SIG-M5 (cell line): ENCODE measurements around the gene ERC2.

Source experiments
- DNase-seq: peaks from one replicate; lab custom pipeline; 2025; lab: John Stamatoyannopoulos, UW

Gene ERC2

DNA sequence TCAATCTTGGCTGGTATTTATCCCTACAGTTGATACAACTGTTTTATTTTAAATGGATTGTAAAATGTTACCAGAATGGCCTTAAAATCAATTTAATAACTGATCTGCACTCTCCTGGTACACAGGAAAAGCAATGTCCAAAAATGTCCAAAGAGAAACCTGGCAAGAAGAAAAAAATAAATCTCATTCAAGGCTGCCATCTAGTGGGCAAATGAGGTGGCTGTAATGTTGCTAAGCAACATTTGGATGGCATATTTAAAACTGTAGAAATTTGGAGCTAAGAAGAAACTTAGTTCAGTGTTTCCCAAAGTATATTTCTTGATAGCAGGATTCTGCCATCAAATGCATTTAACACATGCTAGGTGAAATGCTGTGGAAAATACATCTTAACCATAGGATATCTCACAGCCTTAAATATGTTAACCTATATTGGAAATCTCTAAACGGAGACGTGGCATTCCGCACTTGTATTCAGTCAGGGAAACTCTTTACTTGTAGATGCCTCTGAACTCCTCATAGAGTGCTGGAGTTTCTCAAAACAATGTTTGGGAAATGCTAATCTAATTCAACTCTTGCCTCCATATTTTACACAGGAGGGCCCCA lies 216.8 kb downstream of the ERC2 start:
- no peak for DNase-seq

DNA sequence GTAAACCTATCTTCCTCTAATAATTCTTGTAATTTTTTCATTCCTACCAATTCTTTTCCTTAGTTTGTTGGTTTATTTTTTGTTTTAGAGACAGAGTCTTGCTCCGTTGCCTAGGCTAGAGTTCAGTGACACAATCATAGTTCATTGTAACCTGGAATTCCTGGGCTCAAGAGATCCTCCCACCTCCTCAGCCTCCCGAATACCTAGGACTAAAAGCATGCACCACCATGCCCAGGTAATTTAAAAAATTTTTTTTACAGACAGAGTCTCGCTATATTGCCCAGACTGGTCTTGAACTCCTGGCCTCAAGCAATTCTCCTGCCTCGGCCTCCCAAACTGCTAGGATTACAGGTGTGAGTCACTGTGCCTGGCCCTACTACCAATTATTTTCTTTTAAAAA lies 220.2 kb downstream of the ERC2 start:
- DNase-seq: no peak

GRCh38 chr3:56238299-56238698 lies 230.0 kb downstream of the ERC2 start:
- no peak for DNase-seq

GRCh38 chr3:56233742-56234141 lies 234.5 kb downstream of the ERC2 start:
- no peak for DNase-seq

DNA sequence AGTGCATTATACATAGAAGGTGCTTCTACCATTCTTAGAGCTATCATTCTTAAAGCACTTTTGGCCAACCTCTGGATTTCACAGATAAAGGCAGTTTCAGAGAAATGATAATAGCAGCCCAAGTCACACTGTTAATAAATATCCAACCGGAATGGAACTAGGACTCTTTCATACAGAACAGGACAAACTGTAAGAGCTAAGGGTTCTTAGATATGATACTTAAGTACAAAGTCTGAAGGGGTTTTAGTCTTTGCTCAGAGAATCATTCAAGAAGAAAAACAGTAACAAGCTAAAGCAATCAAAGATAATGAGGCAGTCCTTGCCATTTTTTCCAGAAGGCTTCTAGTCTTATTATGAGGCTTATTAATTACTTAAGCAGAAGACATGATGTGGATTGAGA lies 239.0 kb downstream of the ERC2 start:
- no peak for DNase-seq

DNA sequence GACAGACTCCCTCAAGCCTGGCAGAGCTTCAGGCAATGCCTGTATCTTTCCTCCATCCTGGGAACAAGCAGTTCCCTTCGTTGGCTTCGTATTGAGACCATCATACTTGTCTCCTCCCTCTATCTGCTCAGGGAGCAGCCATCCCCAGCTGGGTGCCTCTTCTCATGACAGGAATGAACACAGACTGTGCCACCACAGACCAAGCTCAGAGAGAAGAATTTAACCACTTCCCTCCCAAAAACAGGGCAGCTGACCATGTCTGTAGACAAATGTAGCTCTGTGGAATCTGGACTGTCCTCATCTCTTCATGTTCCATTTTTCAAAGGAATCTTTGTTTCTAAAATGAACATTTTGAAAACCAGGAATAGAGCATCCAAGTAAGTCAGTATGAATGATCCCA lies 245.4 kb downstream of the ERC2 start:
- DNase-seq: no peak

DNA sequence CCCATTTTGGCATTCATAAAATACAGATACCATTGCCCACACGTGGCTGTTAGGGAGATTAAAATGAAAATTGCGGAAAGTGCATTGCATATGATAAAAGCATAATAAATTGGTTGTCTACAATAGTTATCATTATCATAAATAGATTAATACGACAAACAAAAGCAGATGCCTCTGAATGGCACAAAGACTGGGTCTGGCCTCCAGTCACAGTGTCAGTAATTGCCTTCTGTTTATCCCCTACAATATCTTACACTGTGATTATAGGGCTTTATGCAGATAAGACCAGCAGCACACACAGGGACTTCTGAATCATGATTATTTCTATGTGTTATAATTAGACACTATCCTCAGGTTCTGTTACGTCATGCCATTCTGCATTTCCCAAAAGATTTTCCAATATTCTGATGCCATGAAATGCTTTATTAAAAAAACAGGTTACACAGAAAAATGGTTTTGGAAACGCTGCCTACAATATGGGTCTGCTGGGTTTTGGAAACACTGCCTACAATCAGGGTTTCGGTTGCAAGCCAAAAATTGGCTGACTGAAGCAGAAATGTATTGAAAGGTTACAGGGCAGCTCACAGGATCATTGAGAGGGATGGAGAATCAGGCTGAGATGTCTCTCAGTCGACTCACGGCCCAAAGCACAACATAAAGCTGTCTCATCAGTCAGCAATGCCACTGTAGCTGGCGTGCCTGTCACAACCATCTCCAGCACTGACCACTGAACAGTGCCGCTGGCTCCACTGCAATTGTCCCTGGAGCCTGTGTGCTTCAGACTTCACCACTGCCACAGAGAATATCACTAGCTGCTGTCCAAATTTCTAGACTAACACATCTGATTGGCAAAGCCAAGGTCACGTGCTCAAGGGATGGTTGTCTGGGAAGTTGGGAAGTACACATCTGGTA lies 248.1 kb downstream of the ERC2 start:
- no peak for DNase-seq

- DNase-seq: no peak
These were observed 258.1 kb downstream of the ERC2 start for GRCh38 chr3:56209982-56210751.

- no peak for DNase-seq
These were observed 260.3 kb downstream of the ERC2 start for GRCh38 chr3:56207922-56208321.

- no peak for DNase-seq
These were observed 262.9 kb downstream of the ERC2 start for GRCh38 chr3:56205406-56205805.

- no peak for DNase-seq
These were observed 265.3 kb downstream of the ERC2 start for GRCh38 chr3:56202997-56203396.

DNA sequence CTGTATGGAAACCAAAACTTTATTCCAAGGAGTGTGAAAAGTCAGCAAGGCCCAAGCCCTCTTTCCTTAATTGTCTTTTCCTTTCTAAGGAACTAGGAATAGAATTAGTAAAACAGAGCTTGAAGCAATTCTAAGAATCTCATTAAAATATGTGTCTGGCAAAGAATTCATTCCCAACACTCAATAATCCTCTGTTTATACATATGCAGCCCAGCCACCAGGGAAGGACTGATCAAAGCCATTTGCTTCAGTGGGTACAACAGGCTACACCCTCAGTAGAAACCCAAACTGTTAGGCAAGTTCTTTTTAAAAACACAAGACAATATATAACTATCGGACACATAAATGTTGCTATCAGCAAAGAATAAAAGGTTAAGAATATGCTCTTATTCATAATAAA lies 266.9 kb downstream of the ERC2 start:
- no peak for DNase-seq

DNA sequence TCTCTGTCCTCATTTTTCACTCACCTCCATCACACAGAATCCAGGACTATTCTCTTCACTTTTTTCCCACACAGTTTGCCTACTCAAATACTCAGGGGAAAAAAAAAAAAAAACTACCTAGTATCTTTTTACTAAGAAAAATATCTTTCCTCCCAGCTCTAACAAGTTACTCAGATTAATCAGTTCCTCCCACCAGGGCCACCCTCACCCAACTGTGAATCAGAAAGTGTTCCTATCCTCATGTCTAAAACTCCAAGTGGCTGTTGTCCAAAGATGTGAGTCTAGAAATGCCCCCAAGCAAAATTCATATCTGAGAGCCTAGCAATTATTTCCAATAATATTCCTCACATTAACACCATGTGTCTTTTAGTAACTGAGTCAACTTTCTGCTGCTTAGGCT lies 268.0 kb downstream of the ERC2 start:
- no peak for DNase-seq

- no peak for DNase-seq
These were observed 270.3 kb downstream of the ERC2 start for GRCh38 chr3:56197991-56198390.

- no peak for DNase-seq
These were observed 270.9 kb downstream of the ERC2 start for GRCh38 chr3:56197259-56197965.

DNA sequence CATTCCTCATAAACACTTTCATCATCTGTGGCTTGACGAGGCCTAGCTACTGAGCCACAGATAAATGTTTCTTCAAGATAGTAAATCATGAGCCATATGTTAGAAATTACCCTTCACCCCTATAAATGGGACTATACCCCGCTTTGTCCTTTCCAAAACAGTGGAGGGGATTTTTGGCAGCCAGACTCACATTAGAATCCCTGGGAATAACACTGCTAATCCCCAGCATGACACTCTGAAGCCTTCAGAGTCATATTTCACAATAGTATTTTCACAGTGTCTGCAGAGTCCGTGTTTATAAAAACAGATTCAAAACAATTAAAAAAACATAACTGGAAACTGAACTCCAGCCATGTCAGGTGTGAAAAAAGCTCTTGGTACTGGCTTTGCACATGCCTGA lies 271.6 kb downstream of the ERC2 start:
- DNase-seq: no peak

- DNase-seq: no peak
These were observed 274.7 kb downstream of the ERC2 start for GRCh38 chr3:56193519-56193918.

DNA sequence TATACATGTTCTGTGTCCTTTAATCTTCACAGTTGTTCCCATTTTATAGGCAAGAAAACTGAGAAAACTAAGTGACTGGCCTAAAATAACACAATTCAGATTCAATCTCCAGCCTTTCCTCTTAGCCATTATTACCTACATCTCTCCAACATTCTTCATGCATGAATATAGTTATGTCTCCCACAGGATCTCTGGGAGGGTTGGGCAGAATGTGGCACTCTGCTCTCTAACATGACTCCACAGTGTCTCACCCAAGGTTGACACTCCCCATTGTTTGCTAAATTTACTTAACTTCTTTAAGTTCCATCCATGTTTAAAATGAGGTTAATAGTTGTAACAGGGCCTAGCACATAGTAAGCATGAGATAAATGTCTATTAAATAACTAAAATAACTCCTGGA lies 276.3 kb downstream of the ERC2 start:
- no peak for DNase-seq

DNA sequence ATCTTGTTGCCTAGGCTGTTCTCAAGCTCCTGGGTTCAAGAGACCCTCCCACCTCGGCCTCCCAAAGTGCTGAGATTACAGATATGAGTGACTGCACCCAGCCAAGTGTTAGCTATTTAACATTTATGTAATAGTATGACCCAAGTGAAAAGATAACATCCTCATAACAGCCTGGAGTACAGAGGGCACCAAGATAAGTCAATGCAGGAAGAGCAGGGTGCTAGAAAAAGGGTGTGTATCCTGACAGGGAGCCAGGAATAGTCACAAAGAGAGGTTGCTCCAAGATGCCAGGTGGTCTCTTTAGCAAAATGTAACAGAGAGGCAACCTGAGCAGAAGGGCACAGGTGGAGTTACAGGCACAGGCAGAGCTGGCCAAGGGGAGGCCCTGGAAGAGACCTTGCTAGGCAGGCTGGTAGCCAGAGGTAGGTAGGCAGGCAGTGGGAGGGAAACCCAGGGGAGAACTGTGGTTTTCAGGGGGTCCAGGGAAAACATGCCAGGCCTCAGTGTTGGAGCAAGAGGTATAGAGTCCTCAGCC lies 277.4 kb downstream of the ERC2 start:
- DNase-seq: no peak

GRCh38 chr3:56190130-56190529 lies 278.1 kb downstream of the ERC2 start:
- no peak for DNase-seq

DNA sequence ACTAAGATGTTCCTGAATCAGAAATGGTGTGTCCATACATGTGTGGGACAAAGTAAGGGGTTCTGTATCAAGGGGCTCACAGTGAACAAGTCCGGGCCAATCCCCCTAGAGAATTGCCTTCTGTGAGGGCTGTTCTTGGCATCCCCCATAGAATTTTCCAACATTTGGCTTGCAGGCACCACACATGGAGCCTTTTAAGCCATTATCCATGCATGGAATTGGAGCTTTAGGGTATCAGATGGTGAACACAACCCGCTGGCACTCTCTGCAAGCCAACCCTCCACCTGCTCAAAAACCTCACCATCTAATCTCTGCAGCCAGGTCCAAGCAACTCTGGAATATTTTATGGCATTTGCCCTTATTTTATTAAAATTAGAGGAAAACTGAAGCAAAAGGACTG lies 278.7 kb downstream of the ERC2 start:
- DNase-seq: no peak

DNA sequence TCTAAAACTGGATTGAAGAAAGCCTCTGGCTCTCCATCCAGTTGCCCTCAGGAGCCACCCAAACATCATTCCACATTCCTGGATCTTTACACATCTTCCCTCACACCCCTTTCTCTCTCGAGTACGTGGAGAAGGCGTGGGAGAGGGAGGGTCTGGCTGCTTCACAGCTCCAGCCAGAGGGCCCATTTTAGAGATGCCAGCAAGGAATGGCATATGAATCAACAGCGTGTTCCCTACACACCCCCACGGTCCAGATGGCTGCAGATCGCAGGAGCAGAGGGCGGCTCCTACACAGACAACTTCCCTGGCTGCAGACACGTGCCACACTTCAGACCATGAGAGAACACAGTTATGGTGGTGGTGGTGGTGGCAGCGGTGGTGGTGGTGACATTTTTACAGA lies 280.1 kb downstream of the ERC2 start:
- DNase-seq: no peak
